PC-9 (cell line): ENCODE measurements around the gene SLCO2A1. TPM values are rescaled to one million over a fixed set of nuclear protein-coding genes. Genes with fewer than 3 reads are reported as not detected.

ENCODE experiments used
- BruUV-seq: library from RNA; stranded (reverse); fragments of 400-500 nt; replicated peaks from 2 replicates; lab custom pipeline; 2021; lab: Mats Ljungman, UMichigan
- CTCF ChIA-PET: fragments of 300-600 bp; sonication (Branson Sonifier 250); formaldehyde crosslinking; loops from one replicate; lab custom pipeline; 2022; ENCODE audit warnings: antibody characterized with exemption; lab: Charles Lee
- POLR2A ChIA-PET: fragments of 300-600 bp; sonication (Branson Sonifier 250); formaldehyde crosslinking; loops from one replicate; lab custom pipeline; 2022; ENCODE audit warnings: antibody characterized with exemption; ENCODE audit not compliant: unreplicated experiment; lab: Charles Lee
- DNase-seq, 2 experiments: peaks; one replicate each; pipeline versions ENCODE4 v3.0.0 to v3.0.0-alpha.2; 2015 to 2022; ENCODE audit warnings: mixed read lengths in 1 of 2
- H2AFZ ChIP-seq: fragments of 200-600 bp; sonication (generic); 2 replicates; pipeline ENCODE4 v1.8.1; 2017; ENCODE audit warnings: antibody characterized with exemption
- H3F3A ChIP-seq: fragments of 200-600 bp; sonication (generic); 2 replicates; pipeline ENCODE4 v1.8.1; 2017; ENCODE audit warnings: antibody characterized with exemption, mild to moderate bottlenecking, low read depth; ENCODE audit not compliant: insufficient read depth
- H3K27ac ChIP-seq: fragments of 200-600 bp; sonication (generic); 2 replicates; pipeline ENCODE4 v1.6.1; 2016; ENCODE audit warnings: mixed run types
- H3K27me3 ChIP-seq: fragments of 200-600 bp; sonication (generic); 2 replicates; pipeline ENCODE4 v1.6.1; 2016; ENCODE audit warnings: low read depth, mixed run types; ENCODE audit not compliant: insufficient read depth
- H3K36me3 ChIP-seq: fragments of 200-600 bp; sonication (generic); 2 replicates; pipeline ENCODE4 v1.6.1; 2016; ENCODE audit warnings: low read depth, mixed run types
- H3K4me1 ChIP-seq: fragments of 200-600 bp; sonication (generic); replicated peaks from 2 replicates; pipeline ENCODE4 v1.6.1; 2016; ENCODE audit warnings: mixed run types; ENCODE audit not compliant: insufficient read depth
- H3K4me2 ChIP-seq: fragments of 200-600 bp; sonication (generic); 2 replicates; pipeline ENCODE4 v1.6.1; 2017; ENCODE audit warnings: mixed run types
- H3K4me3 ChIP-seq: fragments of 200-600 bp; sonication (generic); 2 replicates; pipeline ENCODE4 v1.6.1; 2016; ENCODE audit warnings: mixed run types
- H3K79me2 ChIP-seq: fragments of 200-600 bp; sonication (generic); 2 replicates; pipeline ENCODE4 v1.6.1; 2017; ENCODE audit warnings: low read depth, mixed run types
- H3K9me2 ChIP-seq: fragments of 200-600 bp; sonication (generic); 2 replicates; pipeline ENCODE4 v1.8.1; 2017; ENCODE audit warnings: mild to moderate bottlenecking; ENCODE audit not compliant: insufficient read depth
- H3K9me3 ChIP-seq: fragments of 200-600 bp; sonication (generic); 2 replicates; pipeline ENCODE4 v1.8.1; 2016; ENCODE audit warnings: low read depth; ENCODE audit not compliant: insufficient read depth
- H4K20me1 ChIP-seq: fragments of 200-600 bp; sonication (generic); 2 replicates; pipeline ENCODE4 v1.8.1; 2017; ENCODE audit not compliant: insufficient read depth
- EZH2 ChIP-seq: fragments of 200-600 bp; sonication (generic); IDR thresholded peaks from 2 replicates; pipeline ENCODE4 v1.8.0; 2017; ENCODE audit warnings: antibody characterized with exemption, low read depth
- intact Hi-C: fragments of 100-400 bp; cut with micrococcal nuclease; formaldehyde crosslinking; loops from one replicate; pipeline ENCODE4 v1.10.0; 2022; ENCODE audit not compliant: unreplicated experiment
- total RNA-seq: library from RNA; stranded (reverse); gene quantifications from 2 replicates; pipeline ENCODE4 v1.2.3, GENCODE V29; 2021
- TF ChIP-seq, protein P1 (sequence below): fragments of 200-600 bp; sonication (generic); conservative IDR thresholded peaks from 2 replicates; pipeline ENCODE4 v1.6.1; 2017; ENCODE audit warnings: mixed run types, antibody characterized with exemption, mild to moderate bottlenecking, moderate library complexity

The SLCO2A1 gene
- total RNA-seq, 1 experiment from 2014 or later: 0.44 TPM

DNA sequence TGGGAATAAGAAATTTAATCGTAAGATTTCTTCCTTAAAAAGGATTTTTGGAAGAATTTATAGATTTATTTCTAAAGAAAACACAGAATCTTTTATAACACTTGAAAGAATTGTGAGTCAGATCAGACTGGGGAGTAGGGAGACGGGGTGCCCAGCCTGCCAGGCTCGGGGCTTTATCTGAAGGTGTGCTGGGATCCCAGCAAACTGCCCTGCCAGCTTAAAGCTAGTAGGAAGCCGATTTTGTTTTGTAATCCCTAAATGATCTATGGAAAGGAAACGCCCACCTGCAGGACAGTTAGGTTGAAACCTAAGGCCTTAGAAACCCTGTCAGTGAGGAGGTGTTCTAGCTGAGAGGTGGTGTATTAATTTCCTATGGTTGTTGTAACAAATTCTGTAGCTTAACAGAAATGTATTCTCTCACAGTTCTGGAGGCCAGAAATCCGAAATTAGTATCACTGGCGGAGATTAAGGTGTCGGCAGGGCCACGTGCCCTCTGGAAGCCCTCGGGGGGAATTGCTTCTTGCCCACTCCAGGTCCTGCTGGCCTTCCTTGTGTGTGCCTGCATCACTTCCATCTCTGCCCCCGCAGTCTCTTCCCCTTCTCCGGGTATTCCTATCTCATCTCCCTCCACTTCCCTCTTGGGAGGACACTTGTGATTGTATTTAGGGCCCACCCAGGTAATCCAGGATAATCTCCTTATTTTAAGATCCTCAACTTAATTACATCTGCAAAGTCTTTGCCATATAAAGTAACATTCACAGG, 114.7 kb downstream of the SLCO2A1 start:
- Histone ChIP-seq H3K79me2 (no peaks in the 10 kb centered on the region), H3K36me3 (0 out of 2 replicates have a peak, but pooled peaks cover 4% of the 10 kb centered on the region), H3K9me3 (no peaks in the 10 kb centered on the region), H3K27ac (no peak overlapping the region), H4K20me1 (no peaks in the 10 kb centered on the region), H3F3A (no peaks in the 10 kb centered on the region), H2AFZ (no peak overlapping the region), H3K4me3 (no peak overlapping the region), H3K27me3 (peaks cover 30% of the 10 kb centered on the region), H3K4me2 (no peak overlapping the region), H3K4me1 (no peaks in the 10 kb centered on the region), H3K9me2 (no peaks in the 10 kb centered on the region)
- CTCF ChIA-PET: no interaction called here
- intact Hi-C loops: no loop called here
- POLR2A ChIA-PET: no interaction called here
- no peak for DNase-seq
- no peak for TF ChIP-seq EZH2
- no TSS peak for BruUV-seq

DNA sequence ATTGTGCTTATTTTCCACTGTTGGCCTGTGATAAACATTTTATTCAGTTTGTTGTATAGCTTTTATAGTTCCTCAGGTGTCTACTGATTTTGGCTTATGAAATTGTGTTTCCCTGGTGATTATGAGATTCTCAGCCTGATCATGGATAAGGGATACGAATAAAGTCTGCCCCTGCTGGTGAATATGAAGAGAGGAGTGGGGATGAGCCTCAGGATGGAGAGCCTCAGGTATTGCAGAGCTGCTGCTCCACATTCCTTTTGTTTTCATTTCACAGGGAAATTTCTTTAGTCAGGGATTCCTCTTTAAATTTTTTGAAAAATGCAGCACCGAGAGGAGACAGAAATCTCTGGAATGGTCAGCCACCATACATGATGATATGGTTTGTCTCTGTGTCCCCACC, 119.3 kb downstream of the SLCO2A1 start:
- Histone ChIP-seq H3K36me3 (no peaks in the 10 kb centered on the region), H3F3A (no peaks in the 10 kb centered on the region), H3K9me3 (no peaks in the 10 kb centered on the region), H3K27me3 (peaks cover 17% of the 10 kb centered on the region), H2AFZ (no peak overlapping the region), H3K4me3 (no peak overlapping the region), H3K9me2 (no peaks in the 10 kb centered on the region), H3K79me2 (no peaks in the 10 kb centered on the region), H3K27ac (no peak overlapping the region), H4K20me1 (no peaks in the 10 kb centered on the region), H3K4me2 (no peak overlapping the region), H3K4me1 (no peaks in the 10 kb centered on the region)
- DNase-seq: no peak
- ChIA-PET CTCF (no interaction called here), POLR2A (interaction anchor here (0.6 kb wide), 1 partner anchor 770 kb away, joined by 5 read pairs; no protein-coding TSS in a partner anchor)
- TF ChIP-seq, protein P1, sequence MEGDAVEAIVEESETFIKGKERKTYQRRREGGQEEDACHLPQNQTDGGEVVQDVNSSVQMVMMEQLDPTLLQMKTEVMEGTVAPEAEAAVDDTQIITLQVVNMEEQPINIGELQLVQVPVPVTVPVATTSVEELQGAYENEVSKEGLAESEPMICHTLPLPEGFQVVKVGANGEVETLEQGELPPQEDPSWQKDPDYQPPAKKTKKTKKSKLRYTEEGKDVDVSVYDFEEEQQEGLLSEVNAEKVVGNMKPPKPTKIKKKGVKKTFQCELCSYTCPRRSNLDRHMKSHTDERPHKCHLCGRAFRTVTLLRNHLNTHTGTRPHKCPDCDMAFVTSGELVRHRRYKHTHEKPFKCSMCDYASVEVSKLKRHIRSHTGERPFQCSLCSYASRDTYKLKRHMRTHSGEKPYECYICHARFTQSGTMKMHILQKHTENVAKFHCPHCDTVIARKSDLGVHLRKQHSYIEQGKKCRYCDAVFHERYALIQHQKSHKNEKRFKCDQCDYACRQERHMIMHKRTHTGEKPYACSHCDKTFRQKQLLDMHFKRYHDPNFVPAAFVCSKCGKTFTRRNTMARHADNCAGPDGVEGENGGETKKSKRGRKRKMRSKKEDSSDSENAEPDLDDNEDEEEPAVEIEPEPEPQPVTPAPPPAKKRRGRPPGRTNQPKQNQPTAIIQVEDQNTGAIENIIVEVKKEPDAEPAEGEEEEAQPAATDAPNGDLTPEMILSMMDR: peak; percentile 48; the same call in 1 of the 2 replicates
- no peak for TF ChIP-seq EZH2
- intact Hi-C loops: no loop called here
- BruUV-seq: no TSS peak

DNA sequence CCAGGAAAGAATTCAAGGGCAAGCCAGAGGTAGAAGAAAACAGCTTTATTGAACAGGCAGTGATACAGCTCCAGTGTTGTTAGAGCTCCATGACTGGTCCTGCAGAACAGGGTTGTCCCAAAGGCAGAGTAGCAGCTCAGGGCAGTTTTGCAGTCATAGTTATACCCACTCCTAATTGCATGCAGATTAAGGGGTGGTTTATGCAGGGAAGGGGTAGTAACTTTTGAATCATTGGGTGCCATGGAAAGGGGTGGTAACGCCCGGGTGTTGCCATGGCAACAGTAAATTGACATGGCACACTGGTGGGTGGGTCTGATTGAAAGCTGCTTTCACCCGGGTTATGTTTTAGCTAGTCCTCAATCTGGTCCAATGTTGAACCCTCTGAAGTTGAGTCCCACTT, 124.3 kb downstream of the SLCO2A1 start:
- Histone ChIP-seq H3K27me3 (no peaks in the 10 kb centered on the region), H3K9me3 (no peaks in the 10 kb centered on the region), H3K79me2 (no peaks in the 10 kb centered on the region), H2AFZ (no peak overlapping the region), H4K20me1 (no peaks in the 10 kb centered on the region), H3K4me3 (no peak overlapping the region), H3K4me1 (no peaks in the 10 kb centered on the region), H3F3A (no peaks in the 10 kb centered on the region), H3K36me3 (no peaks in the 10 kb centered on the region), H3K9me2 (no peaks in the 10 kb centered on the region), H3K27ac (no peak overlapping the region), H3K4me2 (no peak overlapping the region)
- no peak for DNase-seq
- intact Hi-C loops: no loop called here
- POLR2A ChIA-PET: no interaction called here
- no TSS peak for BruUV-seq
- TF ChIP-seq, protein P1: no peak
- no peak for TF ChIP-seq EZH2
- CTCF ChIA-PET: no interaction called here
